Measurements from ENCODE around the gene SOX4. TPM values are rescaled to one million over a fixed set of nuclear protein-coding genes. Genes with fewer than 3 reads are reported as not detected.
A peak's percentile ranks its signal among the peaks of the same experiment; 100 is the strongest.

SOX4 gene
- total RNA-seq, 4 donors from 2014 or later, result 4.1 to 6.5 (median 4.8) TPM

GRCh38 chr6:21612067-21612745 lies 18.7 kb downstream of the SOX4 start:
- Histone ChIP-seq H3K9me3 (no peaks in the 10 kb centered on the region), H3K4me3 (no peak overlapping the region), H3K4me1 (peaks cover 4 to 26% (median 18%) of the 10 kb centered on the region in 4 donors), H3K27me3 (no peaks in the 10 kb centered on the region), H3K27ac (replicated peaks in 1 of 4) (no peak overlapping the region), H3K36me3 (no peaks in the 10 kb centered on the region)
- 92% methylated on average over 6 of the region's 6 CpGs for WGBS
- peak; percentile 78 for DNase-seq (ENCODE audit: extremely low spot score)
- intact Hi-C loops (cut with DNase I), result no loop called here
- TF ChIP-seq POLR2A (IDR thresholded peaks at IDR 0.05; ENCODE audit: low read depth), result no peak
- TF ChIP-seq EP300 (IDR thresholded peaks at IDR 0.05), result no peak
- no peak for TF ChIP-seq CTCF (IDR thresholded peaks at IDR 0.05)
- no peak for TF ChIP-seq POLR2AphosphoS5 (IDR thresholded peaks at IDR 0.05)

GRCh38 chr6:21613809-21614208 lies 20.3 kb downstream of the SOX4 start:
- DNase-seq (ENCODE audit: extremely low spot score), result no peak
- no peaks in the 10 kb centered on the region for H3K27me3 ChIP-seq
- intact Hi-C loops (cut with DNase I), result no loop called here
- peaks cover 4 to 26% (median 18%) of the 10 kb centered on the region in 4 donors for H3K4me1 ChIP-seq
- WGBS, result 59% methylated on average over 2 of the region's 2 CpGs
- H3K36me3 ChIP-seq, result no peaks in the 10 kb centered on the region
- H3K9me3 ChIP-seq, result no peaks in the 10 kb centered on the region
- H3K4me3 ChIP-seq, result no peak overlapping the region
- H3K27ac ChIP-seq (replicated peaks in 1 of 4), result no peak overlapping the region
- TF ChIP-seq CTCF (IDR thresholded peaks at IDR 0.05) (no peak), EP300 (IDR thresholded peaks at IDR 0.05) (no peak), POLR2A (IDR thresholded peaks at IDR 0.05; ENCODE audit: low read depth) (no peak), POLR2AphosphoS5 (IDR thresholded peaks at IDR 0.05) (no peak)

GRCh38 chr6:21614226-21614625 lies 20.7 kb downstream of the SOX4 start:
- no peak overlapping the region for H3K4me3 ChIP-seq
- DNase-seq (ENCODE audit: extremely low spot score), result no peak
- WGBS, result 80% methylated on average over 4 of the region's 4 CpGs
- H3K27ac ChIP-seq (replicated peaks in 1 of 4), result no peak overlapping the region
- H3K36me3 ChIP-seq, result no peaks in the 10 kb centered on the region
- no peaks in the 10 kb centered on the region for H3K27me3 ChIP-seq
- intact Hi-C loops (cut with DNase I), result no loop called here
- H3K4me1 ChIP-seq, result peaks cover 4 to 26% (median 18%) of the 10 kb centered on the region in 4 donors
- H3K9me3 ChIP-seq, result no peaks in the 10 kb centered on the region
- TF ChIP-seq POLR2A (IDR thresholded peaks at IDR 0.05; ENCODE audit: low read depth) (no peak), CTCF (IDR thresholded peaks at IDR 0.05) (no peak), EP300 (IDR thresholded peaks at IDR 0.05) (no peak), POLR2AphosphoS5 (IDR thresholded peaks at IDR 0.05) (no peak)

- Histone ChIP-seq H3K36me3 (no peaks in the 10 kb centered on the region), H3K9me3 (no peaks in the 10 kb centered on the region), H3K4me1 (peaks cover 4 to 26% (median 18%) of the 10 kb centered on the region in 4 donors), H3K27ac (replicated peaks in 1 of 4) (no peak overlapping the region), H3K4me3 (no peak overlapping the region), H3K27me3 (no peaks in the 10 kb centered on the region)
- intact Hi-C loops (cut with DNase I), result no loop called here
- DNase-seq (ENCODE audit: extremely low spot score), result no peak
- whole genome bisulfite sequencing, result 62% methylated on average over 3 of the region's 3 CpGs
- no peak for TF ChIP-seq EP300 (IDR thresholded peaks at IDR 0.05)
- TF ChIP-seq POLR2AphosphoS5 (IDR thresholded peaks at IDR 0.05), result no peak
- no peak for TF ChIP-seq CTCF (IDR thresholded peaks at IDR 0.05)
- TF ChIP-seq POLR2A (IDR thresholded peaks at IDR 0.05; ENCODE audit: low read depth), result no peak
Observed at GRCh38 chr6:21615504-21615903, 22.0 kb downstream of the SOX4 start.

GRCh38 chr6:21616005-21616404 lies 22.5 kb downstream of the SOX4 start:
- intact Hi-C loops (cut with DNase I), result no loop called here
- Histone ChIP-seq H3K27me3 (no peaks in the 10 kb centered on the region), H3K4me1 (peaks cover 4 to 26% (median 18%) of the 10 kb centered on the region in 4 donors), H3K36me3 (no peaks in the 10 kb centered on the region), H3K9me3 (no peaks in the 10 kb centered on the region), H3K4me3 (no peak overlapping the region), H3K27ac (replicated peaks in 1 of 4) (no peak overlapping the region)
- TF ChIP-seq POLR2A (IDR thresholded peaks at IDR 0.05; ENCODE audit: low read depth), result no peak
- TF ChIP-seq EP300 (IDR thresholded peaks at IDR 0.05), result no peak
- TF ChIP-seq CTCF (IDR thresholded peaks at IDR 0.05), result no peak
- 78% methylated on average over 5 of the region's 5 CpGs for WGBS
- DNase-seq (ENCODE audit: extremely low spot score), result peak; percentile 50
